Gastrocnemius medialis (tissue), 4 donors: ENCODE measurements around the gene SLC7A14. TPM values are rescaled to one million over a fixed set of nuclear protein-coding genes. Genes with fewer than 3 reads are reported as not detected.
A peak's percentile ranks its signal among the peaks of the same experiment; 100 is the strongest.

Source experiments
- ATAC-seq, 2 donors: fragments of 150-250 bp; one replicate each; pipeline ENCODE4 v1.9.1; 2016
- DNase-seq, 2 donors: peaks; one replicate each; pipeline ENCODE4 v3.0.0-alpha.2; 2019
- H3K27ac ChIP-seq, 4 donors: fragments of 200-600 bp; sonication (generic); 1 replicate in 1 of 4; 2 replicates in 3 of 4; pipeline ENCODE4 v1.5.1; 2016 to 2018; ENCODE audit warnings: mild to moderate bottlenecking in 2 of 4, moderate library complexity in 1 of 4
- H3K27me3 ChIP-seq, 3 donors: fragments of 200-600 bp; sonication (generic) in 2 of 3; 1 replicate in 1 of 3; 2 replicates in 2 of 3; pipeline versions ENCODE4 v1.5.1 to v1.6.0; 2016 to 2019; ENCODE audit warnings: mild to moderate bottlenecking in 1 of 3, moderate library complexity in 1 of 3
- H3K36me3 ChIP-seq, 2 donors: fragments of 200-600 bp; sonication (generic) in 1 of 2; one replicate each; pipeline ENCODE4 v1.5.1; 2017 to 2018
- H3K4me1 ChIP-seq, 2 donors: fragments of 200-600 bp; sonication (generic) in 1 of 2; one replicate each; pipeline ENCODE4 v1.5.1; 2016 to 2017; ENCODE audit warnings: mild to moderate bottlenecking in 2 of 2
- H3K4me3 ChIP-seq, 4 donors: fragments of 200-600 bp; sonication (generic) in 3 of 4; 1 replicate in 1 of 4; 2 replicates in 3 of 4; pipeline ENCODE4 v1.5.1; 2016 to 2019; ENCODE audit warnings: mild to moderate bottlenecking in 2 of 4
- H3K9me3 ChIP-seq, 3 donors: fragments of 200-600 bp; sonication (generic) in 2 of 3; 1 replicate in 1 of 3; 2 replicates in 2 of 3; pipeline ENCODE4 v1.5.1; 2016 to 2019
- CTCF ChIP-seq, 5 experiments: fragments of 450-650 bp in 3 of 5; fragments of 200-600 bp in 2 of 5; sonication (generic) in 2 of 5; IDR thresholded peaks in 4 of 5; conservative IDR thresholded peaks in 1 of 5; 1 replicate in 4 of 5; 2 replicates in 1 of 5; pipeline ENCODE4 v1.5.1; 2016 to 2019; ENCODE audit warnings: antibody characterized with exemption in 5 of 5, mild to moderate bottlenecking in 3 of 5, moderate library complexity in 3 of 5
- POLR2A ChIP-seq, 2 donors: fragments of 450-650 bp; IDR thresholded peaks; one replicate each; pipeline ENCODE4 v1.6.1; 2017; ENCODE audit warnings: antibody characterized with exemption in 2 of 2, mild to moderate bottlenecking in 2 of 2, moderate library complexity in 2 of 2
- in situ Hi-C, 4 donors: fragments of 200-750 bp; cut with MboI; loops; one replicate each; pipeline versions ENCODE4 v1.15.0 to v1.8.0; 2017; ENCODE audit warnings: low sequenced_read_pairs in 4 of 4
- intact Hi-C: fragments of 100-400 bp; cut with DNase I; formaldehyde crosslinking; loops from one replicate; pipeline ENCODE4 v1.15.1; 2023; ENCODE audit warnings: low total_unique reads
- total RNA-seq, 4 donors: library from RNA; depleted of rRNA; stranded (reverse); fragments of >200 nt; gene quantifications; one replicate each; pipeline versions ENCODE4 v1.1.0 to v1.2.3, GENCODE V29; 2016

The SLC7A14 gene
- total RNA-seq, 4 donors from 2014 or later, result 0.02 TPM; not detected in 3

GRCh38 chr3:170589113-170589512 is 3.2 kb upstream of the SLC7A14 start:
- no peak overlapping the region for H3K4me3 ChIP-seq
- H3K27me3 ChIP-seq, result peaks cover 23 to 28% (median 28%) of the 10 kb centered on the region in 3 donors
- intact Hi-C loops (no loop called here), in situ Hi-C loops (no loop called here)
- no peak for ATAC-seq
- no peak overlapping the region for H3K27ac ChIP-seq
- no peaks in the 10 kb centered on the region for H3K4me1 ChIP-seq
- H3K9me3 ChIP-seq, result no peaks in the 10 kb centered on the region
- no peaks in the 10 kb centered on the region for H3K36me3 ChIP-seq
- DNase-seq, result no peak
- TF ChIP-seq POLR2A (IDR thresholded peaks at IDR 0.05), result no peak
- TF ChIP-seq CTCF (IDR thresholded peaks at IDR 0.05 in 4 of 5, conservative IDR thresholded peaks at IDR 0.05 in 1 of 5), result no peak

GRCh38 chr3:170585008-170585936 is 603 bp downstream of the SLC7A14 start:
- Histone ChIP-seq H3K4me3 (peak overlapping the region in 1 of 4 donors; percentile 7), H3K9me3 (no peaks in the 10 kb centered on the region), H3K4me1 (no peaks in the 10 kb centered on the region), H3K36me3 (no peaks in the 10 kb centered on the region), H3K27ac (no peak overlapping the region), H3K27me3 (peaks cover 28 to 41% (median 37%) of the 10 kb centered on the region in 3 donors)
- in situ Hi-C loops (no loop called here), intact Hi-C loops (no loop called here)
- TF ChIP-seq CTCF (IDR thresholded peaks at IDR 0.05 in 4 of 5, conservative IDR thresholded peaks at IDR 0.05 in 1 of 5), result no peak
- TF ChIP-seq POLR2A (IDR thresholded peaks at IDR 0.05), result no peak
- DNase-seq, result no peak
- ATAC-seq, result no peak

GRCh38 chr3:170584585-170585007 is 1.3 kb downstream of the SLC7A14 start:
- Histone ChIP-seq H3K4me1 (no peaks in the 10 kb centered on the region), H3K9me3 (no peaks in the 10 kb centered on the region), H3K27me3 (peaks cover 28 to 41% (median 37%) of the 10 kb centered on the region in 3 donors), H3K27ac (no peak overlapping the region), H3K4me3 (no peak overlapping the region), H3K36me3 (no peaks in the 10 kb centered on the region)
- in situ Hi-C loops (no loop called here), intact Hi-C loops (no loop called here)
- DNase-seq, result no peak
- no peak for ATAC-seq
- no peak for TF ChIP-seq CTCF (IDR thresholded peaks at IDR 0.05 in 4 of 5, conservative IDR thresholded peaks at IDR 0.05 in 1 of 5)
- TF ChIP-seq POLR2A (IDR thresholded peaks at IDR 0.05), result no peak

- ATAC-seq, result no peak
These were observed 6.2 kb downstream of the SLC7A14 start for GRCh38 chr3:170579646-170580045.

More at GRCh38 chr3:170579646-170580045, 6.2 kb downstream of the SLC7A14 start:
- DNase-seq, result no peak
- peaks cover 10 to 18% (median 14%) of the 10 kb centered on the region in 3 donors for H3K27me3 ChIP-seq
- H3K4me1 ChIP-seq, result no peaks in the 10 kb centered on the region
- in situ Hi-C loops, result no loop called here
- no peak overlapping the region for H3K27ac ChIP-seq
- no peaks in the 10 kb centered on the region for H3K36me3 ChIP-seq
- intact Hi-C loops, result no loop called here
- H3K9me3 ChIP-seq, result no peaks in the 10 kb centered on the region
- no peak overlapping the region for H3K4me3 ChIP-seq
- no peak for TF ChIP-seq POLR2A (IDR thresholded peaks at IDR 0.05)
- TF ChIP-seq CTCF (IDR thresholded peaks at IDR 0.05 in 4 of 5, conservative IDR thresholded peaks at IDR 0.05 in 1 of 5), result no peak
